ENCODE measurements around the gene ITGAE.

The ITGAE gene

DNA sequence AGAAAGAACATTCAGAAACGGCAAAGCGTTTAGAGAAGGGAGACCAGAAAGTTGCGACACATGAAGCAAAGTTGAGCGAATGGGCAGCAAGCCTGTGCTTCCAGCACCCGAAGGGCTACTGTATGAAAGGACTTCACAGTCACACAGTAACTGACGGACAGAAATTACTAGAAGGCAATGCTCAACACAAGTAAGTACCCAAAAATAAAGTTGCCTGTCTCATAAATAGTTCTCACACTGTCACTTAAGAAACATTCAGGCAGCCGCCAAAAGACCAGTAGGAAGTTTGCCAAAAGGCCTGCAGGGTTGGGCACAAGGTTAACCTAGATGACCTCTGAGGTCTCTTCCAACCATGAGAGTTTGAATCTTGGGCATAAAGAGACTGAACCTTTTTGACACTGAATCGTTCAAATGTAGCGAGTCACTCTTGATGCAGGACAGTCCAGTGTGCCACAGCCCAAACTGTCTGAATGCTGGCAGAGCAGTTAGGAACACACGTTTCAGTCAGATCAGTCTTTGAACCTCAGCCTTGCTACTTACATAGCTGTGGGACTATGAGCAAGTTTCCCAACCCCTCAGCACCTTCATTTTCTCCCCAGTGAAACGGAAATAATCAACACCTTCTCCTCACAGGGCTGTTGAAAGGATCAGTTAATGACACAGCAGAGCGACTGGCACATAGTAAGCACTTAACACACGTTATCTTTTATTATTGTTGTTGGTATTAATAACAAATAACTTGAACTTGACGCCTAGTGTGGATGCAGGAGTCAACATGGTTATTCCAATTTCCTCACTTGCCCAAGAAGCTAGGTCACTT, 34.6 kb upstream of the ITGAE start:
- no peak for TF ChIP-seq EZH2phosphoT487 (IDR thresholded peaks at IDR 0.05; ENCODE audit: borderline replicate concordance)
- TF ChIP-seq, protein P1, sequence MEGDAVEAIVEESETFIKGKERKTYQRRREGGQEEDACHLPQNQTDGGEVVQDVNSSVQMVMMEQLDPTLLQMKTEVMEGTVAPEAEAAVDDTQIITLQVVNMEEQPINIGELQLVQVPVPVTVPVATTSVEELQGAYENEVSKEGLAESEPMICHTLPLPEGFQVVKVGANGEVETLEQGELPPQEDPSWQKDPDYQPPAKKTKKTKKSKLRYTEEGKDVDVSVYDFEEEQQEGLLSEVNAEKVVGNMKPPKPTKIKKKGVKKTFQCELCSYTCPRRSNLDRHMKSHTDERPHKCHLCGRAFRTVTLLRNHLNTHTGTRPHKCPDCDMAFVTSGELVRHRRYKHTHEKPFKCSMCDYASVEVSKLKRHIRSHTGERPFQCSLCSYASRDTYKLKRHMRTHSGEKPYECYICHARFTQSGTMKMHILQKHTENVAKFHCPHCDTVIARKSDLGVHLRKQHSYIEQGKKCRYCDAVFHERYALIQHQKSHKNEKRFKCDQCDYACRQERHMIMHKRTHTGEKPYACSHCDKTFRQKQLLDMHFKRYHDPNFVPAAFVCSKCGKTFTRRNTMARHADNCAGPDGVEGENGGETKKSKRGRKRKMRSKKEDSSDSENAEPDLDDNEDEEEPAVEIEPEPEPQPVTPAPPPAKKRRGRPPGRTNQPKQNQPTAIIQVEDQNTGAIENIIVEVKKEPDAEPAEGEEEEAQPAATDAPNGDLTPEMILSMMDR (conservative IDR thresholded peaks at IDR 0.05; ENCODE audit: low read length): no peak
- no peak overlapping the region for H3K9ac ChIP-seq (ENCODE audit: low read depth, low read length, poor library complexity, severe bottlenecking)
- H3K4me2 ChIP-seq (ENCODE audit: low read depth, low read length, poor library complexity, severe bottlenecking): no peak overlapping the region
- peaks cover 49% of the 10 kb centered on the region; the same call in 1 of the 2 replicates for H3K79me2 ChIP-seq (ENCODE audit: insufficient read depth, low read length)
- peaks cover 53% of the 10 kb centered on the region for H3K36me3 ChIP-seq (ENCODE audit: insufficient read depth, low read length)
- no peaks in the 10 kb centered on the region; the same call in 1 of the 2 replicates for H3F3A ChIP-seq (ENCODE audit: low read depth)
- no peaks in the 10 kb centered on the region for H3K27me3 ChIP-seq (ENCODE audit: insufficient read depth, low read length, poor library complexity, severe bottlenecking)
- no peaks in the 10 kb centered on the region for H3K9me2 ChIP-seq (replicated peaks; ENCODE audit: low read depth, low read length)
- H4K20me1 ChIP-seq (ENCODE audit: insufficient read depth, low read length, poor library complexity, severe bottlenecking): peaks cover 5% of the 10 kb centered on the region
- no peak overlapping the region for H3K4me3 ChIP-seq (ENCODE audit: low read length, poor library complexity, severe bottlenecking)
- H3K9me3 ChIP-seq (ENCODE audit: insufficient read depth, low read depth, low read length): no peaks in the 10 kb centered on the region
- H2AFZ ChIP-seq (ENCODE audit: low read length): no peak overlapping the region
- peaks cover 2% of the 10 kb centered on the region for H3K4me1 ChIP-seq (ENCODE audit: insufficient read depth, low read length, poor library complexity, severe bottlenecking)

DNA sequence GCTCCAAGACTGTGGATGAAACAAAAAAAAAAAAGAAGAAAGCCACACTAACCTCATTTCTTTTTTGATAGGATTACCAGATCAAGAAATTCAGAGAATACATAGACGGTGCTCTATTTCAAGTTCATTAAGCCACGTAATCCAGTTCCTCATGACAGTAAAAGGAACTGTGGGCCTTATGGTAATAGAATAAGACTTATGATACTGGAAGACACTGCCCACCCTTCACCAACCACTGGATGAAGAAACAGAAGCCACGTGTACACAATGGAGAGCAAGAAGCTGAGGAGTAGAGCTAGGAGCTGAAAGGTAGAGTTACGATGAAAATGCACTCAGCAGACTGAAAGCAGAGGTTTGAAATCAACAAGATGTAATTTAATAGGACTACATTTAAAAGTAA, 33.8 kb upstream of the ITGAE start:
- Histone ChIP-seq H3K9me3 (ENCODE audit: insufficient read depth, low read depth, low read length) (no peaks in the 10 kb centered on the region), H3K4me3 (ENCODE audit: low read length, poor library complexity, severe bottlenecking) (no peak overlapping the region), H3K36me3 (ENCODE audit: insufficient read depth, low read length) (peaks cover 48% of the 10 kb centered on the region), H2AFZ (ENCODE audit: low read length) (no peak overlapping the region), H3K9me2 (replicated peaks; ENCODE audit: low read depth, low read length) (no peaks in the 10 kb centered on the region), H3K4me2 (ENCODE audit: low read depth, low read length, poor library complexity, severe bottlenecking) (no peak overlapping the region), H4K20me1 (ENCODE audit: insufficient read depth, low read length, poor library complexity, severe bottlenecking) (no peaks in the 10 kb centered on the region), H3K79me2 (ENCODE audit: insufficient read depth, low read length) (peaks cover 43% of the 10 kb centered on the region; the same call in 1 of the 2 replicates), H3K27me3 (ENCODE audit: insufficient read depth, low read length, poor library complexity, severe bottlenecking) (no peaks in the 10 kb centered on the region), H3K4me1 (ENCODE audit: insufficient read depth, low read length, poor library complexity, severe bottlenecking) (no peaks in the 10 kb centered on the region), H3F3A (ENCODE audit: low read depth) (no peaks in the 10 kb centered on the region; the same call in 1 of the 2 replicates), H3K9ac (ENCODE audit: low read depth, low read length, poor library complexity, severe bottlenecking) (no peak overlapping the region)
- TF ChIP-seq, protein P1 (conservative IDR thresholded peaks at IDR 0.05; ENCODE audit: low read length): no peak
- no peak for TF ChIP-seq EZH2phosphoT487 (IDR thresholded peaks at IDR 0.05; ENCODE audit: borderline replicate concordance)

DNA sequence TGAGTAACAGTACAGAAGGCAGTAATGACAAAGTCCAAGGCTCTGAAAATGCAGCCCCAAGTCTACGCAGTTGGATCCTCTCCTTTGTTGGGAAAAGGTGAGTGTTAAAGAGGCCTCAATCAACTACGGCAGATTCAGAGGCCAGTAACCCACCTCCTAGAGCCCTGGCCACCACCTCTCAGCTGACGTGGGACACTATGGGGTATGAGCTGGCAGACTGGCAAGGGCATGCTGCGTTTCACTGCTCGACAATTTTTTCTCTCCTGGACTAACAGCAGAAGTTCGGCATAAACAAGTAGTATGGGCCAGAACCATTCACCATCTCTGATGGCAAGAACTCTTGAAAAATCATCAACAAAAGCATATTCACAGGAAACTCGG, 27.9 kb upstream of the ITGAE start:
- Histone ChIP-seq H3K4me3 (ENCODE audit: low read length, poor library complexity, severe bottlenecking) (no peak overlapping the region), H3K4me1 (ENCODE audit: insufficient read depth, low read length, poor library complexity, severe bottlenecking) (no peaks in the 10 kb centered on the region), H3K9me2 (replicated peaks; ENCODE audit: low read depth, low read length) (no peaks in the 10 kb centered on the region), H3K9me3 (ENCODE audit: insufficient read depth, low read depth, low read length) (no peaks in the 10 kb centered on the region), H3K4me2 (ENCODE audit: low read depth, low read length, poor library complexity, severe bottlenecking) (no peak overlapping the region), H3K9ac (ENCODE audit: low read depth, low read length, poor library complexity, severe bottlenecking) (no peak overlapping the region), H3K79me2 (ENCODE audit: insufficient read depth, low read length) (peaks cover 9% of the 10 kb centered on the region; the same call in 1 of the 2 replicates), H2AFZ (ENCODE audit: low read length) (no peak overlapping the region), H3K27me3 (ENCODE audit: insufficient read depth, low read length, poor library complexity, severe bottlenecking) (no peaks in the 10 kb centered on the region), H3F3A (ENCODE audit: low read depth) (no peaks in the 10 kb centered on the region), H4K20me1 (ENCODE audit: insufficient read depth, low read length, poor library complexity, severe bottlenecking) (no peaks in the 10 kb centered on the region), H3K36me3 (ENCODE audit: insufficient read depth, low read length) (peaks cover 65% of the 10 kb centered on the region; the same call in 1 of the 2 replicates)
- no peak for TF ChIP-seq EZH2phosphoT487 (IDR thresholded peaks at IDR 0.05; ENCODE audit: borderline replicate concordance)
- TF ChIP-seq, protein P1 (conservative IDR thresholded peaks at IDR 0.05; ENCODE audit: low read length): no peak

Measured in Loucy (cell line).